HK-2 (cell line): ENCODE results near the gene TRRAP.
"Not testable (repeated sequence)": the region's sequence is repeated elsewhere in the genome, so short reads cannot be mapped to it uniquely, and the experiment has no call there.

Experiments
- DNase-seq: peaks from one replicate; pipeline ENCODE4 v3.0.0-alpha.2; 2018; ENCODE audit not compliant: unreplicated experiment

TRRAP gene

DNA sequence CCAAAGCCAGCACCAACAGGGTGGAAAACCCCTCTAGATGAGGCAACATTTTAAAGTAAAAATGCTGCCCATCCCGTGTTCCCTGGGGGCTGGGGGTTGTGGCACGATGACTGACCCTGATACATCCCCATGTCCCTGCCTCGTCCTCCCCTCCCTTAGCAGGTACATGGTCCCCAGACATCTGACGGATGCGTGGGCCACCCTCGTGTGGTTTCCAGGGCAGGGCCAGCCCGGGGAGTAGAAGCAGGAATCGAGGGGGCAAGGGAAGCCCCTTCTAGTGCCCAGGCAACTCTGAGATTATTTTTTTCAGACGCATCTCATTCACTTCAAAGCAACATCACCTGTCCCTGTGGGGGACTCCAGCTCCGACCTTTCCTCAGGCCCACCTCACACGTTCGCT is 12.0 kb upstream of the TRRAP start:
- DNase-seq = no peak

DNA sequence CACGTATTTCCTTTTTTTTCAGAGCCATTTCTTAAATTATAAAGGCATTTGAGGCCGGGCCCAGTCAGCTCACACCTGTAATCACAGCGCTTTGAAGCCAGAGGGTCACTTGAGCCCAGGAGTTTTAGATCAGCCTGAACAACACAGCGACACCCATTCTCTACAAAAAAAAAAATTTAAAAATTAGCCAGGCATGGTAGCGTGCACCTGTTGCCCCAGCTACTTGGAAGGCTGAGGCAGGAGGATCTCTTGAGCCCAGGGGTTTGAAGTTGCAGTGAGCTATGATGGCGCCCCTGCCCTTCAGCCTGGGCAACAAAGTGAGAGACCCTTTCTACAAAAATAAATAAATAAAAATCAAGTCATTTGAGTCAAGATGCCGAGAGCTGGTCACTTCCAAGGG is 11.6 kb upstream of the TRRAP start:
- no peak for DNase-seq

DNA sequence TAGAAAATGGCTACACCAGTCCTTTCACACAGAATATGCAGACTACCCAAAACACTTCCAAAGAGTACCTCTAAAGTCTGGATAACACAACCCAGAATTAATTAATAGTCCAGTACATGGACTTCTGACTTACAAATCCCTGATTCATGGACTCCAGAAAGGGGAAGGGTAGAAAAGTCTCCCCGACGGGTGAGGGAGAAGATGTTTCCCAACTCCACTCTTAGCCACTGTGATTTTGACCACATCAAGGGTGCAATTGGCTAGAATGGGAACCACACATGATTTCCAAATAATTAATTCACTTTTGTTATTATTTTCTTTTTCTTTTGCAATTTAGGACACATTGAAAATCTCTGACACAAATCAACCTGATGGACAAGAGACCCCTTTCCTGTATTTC is 9.9 kb upstream of the TRRAP start:
- DNase-seq = no peak

DNA sequence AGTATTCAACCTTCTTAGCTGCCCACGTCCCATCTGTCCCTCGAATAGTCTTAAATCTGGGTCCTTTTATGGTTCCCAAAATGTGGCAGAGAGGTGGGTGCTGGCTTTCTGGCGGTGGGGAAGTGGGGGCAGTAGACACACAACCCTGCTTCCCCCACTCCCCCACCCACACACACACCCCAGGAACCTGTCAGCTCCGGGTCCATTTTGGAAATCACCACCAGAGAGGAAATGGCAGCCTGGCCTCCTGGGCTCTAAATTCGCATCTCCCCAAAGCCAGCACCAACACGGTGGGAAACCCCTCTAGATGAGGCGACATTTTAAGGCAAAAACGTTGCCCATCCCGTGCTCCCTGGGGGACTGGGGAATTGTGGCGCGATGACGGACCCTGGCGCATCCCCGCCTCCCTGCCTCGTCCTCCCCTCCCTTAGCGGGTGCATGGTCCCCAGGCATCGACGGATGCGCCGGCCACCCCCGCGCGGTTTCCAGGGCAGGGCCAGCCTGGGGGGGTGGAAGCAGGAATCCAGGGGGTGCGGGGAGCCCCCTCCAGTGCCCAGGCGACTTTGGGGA is 9.2 kb upstream of the TRRAP start:
- no peak for DNase-seq

DNA sequence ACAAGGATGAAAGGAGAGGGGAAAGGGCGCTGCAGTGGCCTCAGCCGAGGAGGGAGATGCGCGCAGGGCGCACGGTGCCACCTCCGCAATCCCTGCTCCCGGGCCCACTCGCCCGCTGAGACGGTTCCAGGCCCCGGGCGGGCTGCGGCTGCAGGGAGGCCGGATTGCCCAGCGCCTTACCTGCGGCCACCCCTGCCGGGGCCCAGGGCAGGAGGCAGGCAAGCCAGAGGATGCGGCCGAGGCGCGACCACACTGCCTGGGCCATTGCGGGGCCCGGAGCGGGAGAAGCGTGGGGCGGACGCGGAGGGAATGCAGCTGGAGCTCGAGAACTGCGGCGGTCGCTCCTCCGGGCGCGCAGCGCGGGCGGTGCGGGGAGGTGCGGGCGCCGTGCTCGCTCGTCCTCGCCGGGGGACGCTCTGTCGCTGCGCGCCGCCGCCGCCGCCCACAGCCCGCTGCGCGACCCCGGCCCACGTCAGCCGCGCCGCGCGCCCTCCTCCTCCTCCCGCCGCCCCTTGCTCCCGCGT is 8.7 kb upstream of the TRRAP start, which contains the start of gene TMEM130:
Gene TMEM130 (minus strand): TSS at position 418 of the 524 bp plus-strand sequence. CDS start 153 bp downstream, at position 265.
- DNase-seq = no peak

DNA sequence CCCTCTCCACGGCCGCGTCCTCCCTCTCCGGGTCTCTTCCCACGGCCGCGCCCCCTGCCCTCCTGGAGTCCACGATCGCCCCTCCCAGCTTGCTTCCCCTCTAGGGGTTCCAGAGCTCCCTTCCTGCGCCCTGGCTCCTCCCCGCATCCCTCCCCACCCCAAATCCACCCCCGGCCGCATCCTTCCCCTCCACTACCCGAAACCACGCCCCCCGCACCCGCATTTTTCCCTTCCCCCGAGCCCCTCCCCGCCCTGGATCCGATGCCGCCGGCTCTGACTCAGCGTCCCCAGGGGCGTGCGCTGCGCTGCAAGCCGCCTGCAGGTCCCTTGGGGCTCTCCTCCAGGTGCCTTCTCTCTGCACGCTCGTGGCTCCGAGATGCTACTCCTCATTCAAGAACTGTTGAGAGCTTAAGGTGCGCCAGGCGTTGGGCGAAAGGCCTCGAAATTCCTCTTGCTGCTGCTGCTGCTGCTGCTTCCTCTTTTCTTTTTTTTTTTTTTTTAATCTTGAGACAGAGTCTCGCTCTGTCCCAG is 8.1 kb upstream of the TRRAP start:
- DNase-seq = peak; percentile 49

DNA sequence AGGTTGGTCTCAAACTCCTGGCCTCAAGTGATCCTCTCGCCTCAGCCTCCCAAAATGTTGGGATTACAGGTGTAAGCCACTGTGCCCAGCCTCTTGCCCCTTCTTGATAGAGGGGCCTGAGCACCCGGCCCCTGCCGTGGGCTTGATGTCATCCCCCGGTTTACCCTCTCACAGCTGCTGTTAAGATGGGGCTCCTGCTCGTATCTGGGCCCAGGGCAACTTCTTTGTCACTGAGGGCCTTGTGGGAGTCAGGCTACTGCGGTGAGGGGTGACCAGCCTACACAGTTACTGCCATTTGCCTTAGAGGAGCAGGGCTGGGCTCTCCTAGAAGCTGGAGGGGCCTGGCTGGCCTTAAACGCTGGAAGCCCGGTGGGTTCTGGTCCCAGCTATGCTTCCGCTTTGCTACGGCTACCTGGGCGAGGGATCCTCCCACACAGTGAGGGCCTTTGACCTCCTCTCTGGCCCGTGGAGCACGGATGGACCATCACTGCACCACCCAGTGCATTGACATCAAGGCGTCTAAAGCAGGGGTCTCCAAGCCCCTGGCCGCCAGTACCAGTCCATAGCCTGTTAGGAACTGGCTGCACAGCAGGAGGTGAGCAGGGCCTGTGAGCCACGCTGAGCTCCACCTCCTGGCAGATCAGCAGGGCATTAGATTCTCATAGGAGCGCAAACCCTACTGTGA is 7.4 kb upstream of the TRRAP start:
- DNase-seq = no peak

DNA sequence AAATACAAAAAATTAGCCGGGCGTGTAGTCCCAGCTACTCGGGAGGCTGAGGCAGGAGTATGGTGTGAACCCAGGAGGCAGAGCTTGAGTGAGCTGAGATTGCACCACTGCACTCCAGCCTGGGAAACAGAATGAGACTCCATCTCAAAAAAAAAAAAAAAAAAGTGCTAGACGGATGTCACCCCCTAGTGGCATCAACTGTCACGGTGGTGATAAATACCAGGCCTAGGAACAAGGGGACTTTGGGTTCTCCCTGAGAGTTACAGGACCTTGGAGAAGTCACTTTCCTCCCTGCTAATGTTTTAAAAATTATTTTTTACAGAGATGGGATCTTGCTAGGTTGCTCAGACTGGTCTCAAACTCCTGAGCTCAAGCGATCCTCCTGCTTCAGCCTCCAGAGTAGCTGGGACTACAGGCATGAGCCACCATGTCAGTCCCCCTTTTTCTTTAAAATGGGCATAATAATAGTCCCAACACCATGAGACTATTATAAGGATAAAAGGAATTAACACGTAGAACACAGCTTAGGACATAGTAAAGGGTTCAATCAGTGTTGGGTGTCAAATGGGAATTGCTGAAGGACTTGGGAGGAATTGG is 5.9 kb upstream of the TRRAP start:
- DNase-seq = no peak

DNA sequence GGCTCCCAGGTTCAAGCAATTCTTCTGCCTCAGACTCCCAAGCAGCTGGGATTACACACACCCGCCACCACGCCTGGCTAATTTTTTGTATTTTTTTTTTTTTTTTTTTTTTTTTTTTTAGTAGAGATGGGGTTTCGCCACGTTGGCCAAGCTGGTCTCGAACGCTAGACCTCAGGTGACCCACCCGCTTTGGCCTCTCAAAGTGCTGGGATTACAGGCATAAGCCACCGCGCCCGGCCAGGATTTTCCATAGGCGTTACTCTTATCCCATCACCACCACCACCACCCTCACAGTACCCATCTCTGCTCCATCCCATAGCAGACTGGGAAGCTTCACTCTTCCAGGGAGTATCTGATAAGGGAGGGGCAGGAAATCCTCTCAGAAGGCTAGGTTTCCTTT is 4.7 kb upstream of the TRRAP start:
- not testable (repeated sequence) for DNase-seq

DNA sequence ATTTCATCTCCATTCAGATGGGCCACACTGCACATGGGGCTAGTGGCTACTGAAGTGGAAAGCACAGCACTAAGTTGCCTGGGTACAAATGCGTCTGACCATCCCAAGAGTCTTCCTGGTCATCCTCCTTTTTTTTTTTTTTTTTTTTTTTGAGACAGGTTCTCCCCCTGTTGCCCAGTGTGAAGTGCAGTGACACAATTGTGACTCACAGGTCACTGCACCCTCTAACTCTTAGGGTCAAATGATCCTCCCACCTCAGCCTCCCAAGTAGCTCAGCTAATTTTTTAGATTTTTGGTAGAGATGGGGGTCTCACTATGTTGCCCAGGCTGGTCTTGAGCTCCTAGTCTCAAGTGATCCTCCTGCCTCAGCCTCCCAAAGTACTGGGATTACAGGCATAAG is 3.4 kb upstream of the TRRAP start:
- DNase-seq = no peak

DNA sequence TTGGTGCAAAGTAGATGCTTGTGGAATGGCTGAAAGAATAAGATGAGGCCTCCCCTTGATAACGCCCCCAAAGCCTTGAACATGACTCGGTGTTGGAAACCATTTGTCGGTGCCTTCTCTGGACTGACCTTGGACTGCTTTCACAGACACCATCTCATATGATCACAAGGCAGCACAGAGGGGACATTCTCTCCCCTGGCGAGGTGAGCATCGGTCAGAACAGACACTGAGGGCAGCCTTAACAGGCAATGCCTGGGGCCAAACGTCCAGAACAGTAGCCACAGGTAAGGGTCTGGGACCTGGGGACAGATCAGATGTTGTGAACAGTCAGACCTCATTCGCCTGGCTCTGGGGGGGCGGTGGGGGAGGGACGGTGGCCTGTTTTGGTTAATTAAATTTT is 2.8 kb upstream of the TRRAP start:
- no peak for DNase-seq

DNA sequence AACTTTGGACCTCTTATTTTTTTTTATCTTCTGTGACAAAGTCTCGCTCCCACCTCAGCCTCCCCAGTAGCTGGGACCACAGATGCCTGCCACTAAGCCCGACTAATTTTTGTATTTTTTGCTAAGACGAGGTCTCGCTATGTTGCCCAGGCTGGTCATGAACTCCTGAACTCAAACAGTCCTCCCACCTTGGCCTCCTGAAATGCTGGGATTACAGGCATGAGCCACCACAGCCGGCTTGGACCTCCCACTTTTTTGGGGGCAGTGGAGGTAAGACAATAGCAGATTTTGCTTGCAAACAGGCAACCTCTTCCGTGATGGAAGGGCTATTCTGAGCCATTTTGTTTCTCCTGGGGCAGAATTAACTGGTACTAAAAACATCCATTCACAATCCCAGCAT is 1.2 kb upstream of the TRRAP start:
- DNase-seq = no peak

DNA sequence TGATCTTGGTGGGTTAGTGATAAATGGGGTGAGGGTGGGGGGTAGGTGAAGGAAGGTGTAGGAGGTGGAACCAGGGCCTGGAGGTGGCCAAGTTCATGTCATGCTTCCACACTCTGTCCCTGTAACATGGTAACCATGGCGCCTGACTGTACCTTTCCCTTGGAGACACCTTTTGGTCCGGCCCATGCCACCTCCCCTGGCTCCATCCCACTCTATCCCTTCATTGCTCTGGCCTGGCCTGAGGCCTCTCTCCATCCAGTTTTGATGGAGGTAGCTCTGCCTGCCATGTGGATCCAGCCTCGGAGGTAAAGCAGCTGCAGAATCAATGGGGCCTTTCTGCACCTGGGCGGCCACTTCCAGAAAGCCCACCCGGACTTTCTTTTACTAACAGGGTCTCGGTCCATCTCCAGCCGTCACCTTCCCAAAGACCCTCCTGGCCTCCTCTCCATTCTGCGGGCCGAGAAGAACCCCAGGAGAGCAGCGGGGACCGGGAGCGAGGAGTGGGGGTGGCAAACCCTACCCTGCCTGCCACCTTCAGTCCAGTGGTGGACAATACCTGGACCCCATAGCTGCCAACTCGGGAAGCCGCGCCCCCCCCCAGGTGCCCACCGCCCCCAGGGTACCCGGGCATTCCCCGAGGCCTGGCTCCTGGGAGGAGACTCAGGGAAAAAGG is 504 bp upstream of the TRRAP start:
- no peak for DNase-seq

DNA sequence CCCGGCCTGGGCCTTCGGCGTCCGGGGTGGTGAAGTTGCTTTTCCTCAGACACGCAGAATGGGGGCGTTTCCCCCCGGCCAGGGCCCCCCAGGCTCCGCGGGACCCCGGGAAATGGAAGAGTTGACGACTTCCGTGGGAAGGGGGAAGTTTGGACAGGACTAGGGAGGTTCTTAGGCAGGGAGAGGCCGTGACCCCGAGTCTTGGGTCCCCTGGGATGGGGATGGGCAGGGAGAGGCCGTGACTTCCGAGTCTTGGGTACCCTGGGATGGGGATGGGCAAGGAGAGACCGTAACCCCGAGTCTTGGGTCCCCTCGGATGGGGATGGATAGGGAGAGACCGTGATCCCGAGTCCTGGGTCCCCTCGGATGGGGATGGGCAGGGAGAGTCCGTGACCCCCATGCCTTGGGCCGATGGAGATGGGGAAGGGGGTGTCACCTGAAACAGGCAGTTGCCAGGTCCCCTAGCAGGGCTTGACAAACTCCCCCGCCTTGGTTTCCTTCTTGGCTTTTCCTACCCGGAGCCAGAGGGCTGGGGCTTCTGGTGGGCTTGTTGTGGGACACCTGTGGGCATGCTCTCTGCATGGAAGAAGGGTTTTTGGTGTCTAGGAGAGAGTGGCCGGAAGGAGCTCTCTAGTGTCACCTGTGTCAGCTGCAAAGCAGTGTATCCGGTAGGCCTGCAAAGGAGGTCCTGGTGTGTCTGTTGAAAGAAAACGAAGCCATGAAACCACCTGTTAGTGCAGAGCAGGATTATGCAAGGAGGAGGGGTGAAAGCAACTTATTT is 1.1 kb downstream of the TRRAP start:
- no peak for DNase-seq

DNA sequence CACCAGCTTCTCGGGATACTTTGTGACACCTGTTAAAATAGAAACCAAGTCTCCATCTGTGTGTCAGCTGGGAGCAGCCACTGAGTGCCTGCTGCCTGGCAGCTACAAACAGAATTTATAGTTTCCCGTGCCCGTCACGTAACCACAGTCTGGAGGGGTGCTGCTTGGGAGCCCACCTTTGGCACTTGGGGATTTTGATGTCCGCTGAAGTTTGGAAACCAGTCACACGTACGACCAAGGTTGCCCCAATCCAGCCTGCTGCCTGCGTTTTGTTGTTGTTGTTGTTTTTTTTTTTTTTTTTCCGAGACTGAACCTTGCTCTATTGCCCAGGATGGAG is 1.6 kb downstream of the TRRAP start:
- DNase-seq = no peak

DNA sequence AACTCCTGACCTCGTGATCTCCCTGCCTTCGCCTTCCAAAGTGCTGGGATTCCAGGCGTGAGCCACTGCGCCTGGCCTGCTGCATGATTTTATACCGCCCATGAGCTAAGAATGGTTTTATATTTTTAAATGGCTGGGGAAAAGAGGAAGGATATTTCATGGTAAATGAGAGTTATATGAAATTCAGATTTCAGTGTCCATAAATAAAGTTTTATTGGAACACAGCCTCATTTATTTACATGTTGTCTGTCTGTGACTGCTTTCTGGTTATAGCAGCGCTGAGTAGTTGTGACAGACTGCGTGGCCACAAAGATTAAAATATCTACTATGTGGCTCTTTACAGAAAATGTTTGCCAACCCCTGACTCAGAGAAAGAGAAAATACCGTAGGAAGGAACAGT is 2.2 kb downstream of the TRRAP start:
- DNase-seq = no peak

DNA sequence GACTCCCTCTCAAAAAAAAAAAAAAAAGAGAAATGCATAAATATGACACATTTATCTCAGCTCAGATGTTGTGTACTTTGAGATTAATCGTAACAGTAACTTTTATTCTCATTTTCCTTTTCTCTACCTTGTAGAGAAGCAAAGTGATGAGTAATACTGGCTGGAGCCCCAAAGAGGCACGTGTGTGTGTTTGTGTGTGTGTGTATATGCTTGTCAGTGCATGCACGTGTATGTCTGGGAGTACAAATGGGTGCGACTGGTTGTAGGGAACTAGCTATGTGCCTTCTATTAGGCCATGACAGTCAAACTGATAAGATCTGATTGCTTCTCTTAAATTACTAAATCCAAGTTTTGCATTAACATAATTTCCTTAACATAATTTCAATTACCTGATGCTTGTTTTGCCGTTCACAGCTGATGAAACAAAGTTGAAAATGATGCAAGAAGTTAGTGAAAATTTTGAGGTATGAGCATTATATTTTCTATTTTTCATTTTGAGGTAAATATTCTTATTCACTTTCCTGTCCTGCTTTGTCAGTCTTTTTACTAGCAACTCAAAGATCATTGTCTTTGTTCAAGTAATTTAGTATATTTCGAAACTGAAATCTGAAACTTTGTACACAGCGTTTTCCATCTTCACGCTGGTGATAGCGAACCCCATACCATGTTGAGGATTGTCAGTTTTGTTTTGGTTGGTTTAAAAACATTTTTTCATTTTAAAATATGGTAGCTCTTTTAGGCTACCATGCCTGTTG is 3.4 kb downstream of the TRRAP start:
- no peak for DNase-seq

DNA sequence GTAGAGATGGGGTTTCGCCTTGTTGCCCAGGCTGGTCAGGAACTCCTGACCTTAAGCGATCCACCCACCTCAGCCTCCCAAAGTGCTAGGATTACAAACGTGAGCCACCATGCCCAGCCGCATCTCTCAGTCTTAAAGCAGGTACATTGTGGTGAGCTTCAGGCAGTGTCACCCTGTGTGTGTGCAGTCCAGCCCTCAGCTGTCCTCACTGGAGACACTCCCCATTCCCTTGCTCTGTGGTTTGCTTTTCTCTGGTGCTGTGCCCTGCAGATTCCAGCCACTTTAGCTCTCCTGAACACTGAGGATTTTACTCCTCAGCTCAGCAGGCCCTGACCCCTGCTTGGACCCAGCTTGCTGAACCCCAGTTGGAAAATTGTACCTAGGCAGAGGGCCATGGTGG is 6.1 kb downstream of the TRRAP start:
- DNase-seq = no peak

DNA sequence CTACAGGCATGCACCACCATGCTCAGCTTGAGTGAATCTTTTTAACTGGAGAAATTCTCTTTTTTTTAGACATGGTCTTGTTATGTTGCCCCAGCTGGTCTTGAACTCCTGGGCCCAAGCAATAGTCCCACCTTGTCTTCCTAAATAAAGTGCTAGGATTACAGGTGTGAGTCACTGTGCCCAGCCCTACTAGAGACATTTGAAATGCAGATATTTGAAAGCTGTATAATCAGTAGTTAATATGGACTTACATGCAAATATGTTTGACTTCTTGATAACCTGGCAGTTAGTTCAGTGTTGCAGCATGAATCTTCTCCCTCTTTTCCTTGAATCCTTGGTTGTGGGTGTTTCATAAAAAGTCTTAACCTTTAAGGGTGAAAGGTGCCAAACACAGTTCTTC is 8.7 kb downstream of the TRRAP start:
- no peak for DNase-seq

DNA sequence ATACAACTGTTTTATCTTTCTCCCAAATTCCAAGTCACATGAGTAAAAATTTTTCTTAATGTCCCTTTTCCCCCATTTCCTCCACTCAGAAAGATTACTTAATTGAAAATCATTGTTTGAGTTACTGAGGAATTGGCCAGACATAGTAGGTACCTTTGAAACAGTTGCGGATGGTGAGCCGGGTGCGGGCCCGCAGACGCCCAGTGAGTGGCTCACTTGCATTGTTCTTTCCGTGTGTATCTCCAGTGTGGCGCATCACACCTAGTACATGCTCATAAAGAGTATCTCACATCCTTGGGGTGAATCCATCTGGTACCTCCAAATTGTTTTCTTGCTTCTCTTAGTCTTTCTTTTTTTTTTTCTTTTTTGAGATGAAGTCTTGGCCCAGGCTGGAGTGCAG is 14.3 kb downstream of the TRRAP start:
- no peak for DNase-seq

DNA sequence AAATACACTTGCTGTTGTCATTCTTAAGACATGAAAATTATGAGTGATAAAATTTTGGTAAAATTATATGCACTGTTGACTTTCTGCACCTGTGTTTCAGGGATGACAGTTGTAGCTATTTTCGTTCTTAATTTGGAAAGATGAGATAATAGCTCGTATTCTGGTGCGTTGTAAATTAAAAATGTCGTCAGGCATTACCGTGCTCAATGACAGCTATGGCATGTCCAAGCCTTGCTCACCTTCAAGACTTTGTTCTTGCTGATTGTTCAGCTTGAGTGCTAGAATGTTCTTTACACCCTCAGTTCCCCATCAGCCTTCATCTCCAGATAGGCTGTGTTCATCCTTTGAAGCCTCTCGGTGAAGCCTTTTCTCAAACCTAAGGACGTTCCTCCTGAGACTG is 21.5 kb downstream of the TRRAP start:
- DNase-seq = no peak
